ENCODE data around the gene SDHAF2.
A peak's percentile ranks its signal among the peaks of the same experiment; 100 is the strongest.
"Not testable (repeated sequence)": the region's sequence is repeated elsewhere in the genome, so short reads cannot be mapped to it uniquely, and the experiment has no call there.

Gene SDHAF2

DNA sequence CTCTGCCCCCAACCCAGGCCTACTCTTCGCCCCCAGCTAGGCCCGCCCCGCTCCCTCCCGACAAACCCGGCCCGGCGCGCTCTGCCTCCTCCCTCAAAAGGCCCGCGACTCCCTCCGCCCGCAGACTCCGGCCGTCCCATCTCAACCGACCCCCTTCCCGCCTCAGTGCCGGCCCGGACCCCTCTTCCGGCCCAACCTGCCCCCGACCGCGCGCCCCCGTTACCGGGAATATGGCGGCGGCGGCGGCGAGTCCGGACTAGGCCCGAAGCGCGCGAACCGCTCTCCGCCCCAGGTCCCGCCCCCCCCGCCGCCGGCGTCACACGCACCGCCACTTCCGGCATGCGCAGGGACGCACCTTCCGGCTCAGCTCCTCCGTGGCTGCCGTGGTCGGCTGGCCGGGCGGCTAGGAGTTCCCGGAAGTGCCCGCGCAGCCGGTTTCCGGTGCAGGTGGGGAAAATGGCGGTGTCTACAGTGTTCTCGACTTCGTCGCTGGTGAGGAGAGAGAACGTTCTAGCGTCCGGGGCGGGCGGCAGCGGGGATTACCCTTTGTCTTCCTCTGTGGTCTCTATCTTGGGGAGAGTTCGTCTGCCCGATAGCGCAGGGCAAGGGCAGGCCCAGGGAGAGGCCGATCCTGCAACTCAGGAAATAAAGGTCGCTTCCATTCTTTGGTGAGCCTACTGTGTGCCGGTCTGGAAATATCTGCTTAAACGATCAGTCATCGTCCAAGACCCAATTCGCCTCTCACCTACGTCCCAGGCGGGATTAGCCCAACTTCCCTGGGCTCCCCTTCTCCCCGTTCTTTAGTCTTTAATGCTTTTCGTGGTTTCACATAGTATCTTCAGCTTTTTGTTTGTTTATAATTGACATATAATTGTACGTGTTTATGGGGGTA, at the start of gene SDHAF2, which contains the start of gene CPSF7:
SDHAF2 (plus strand) TSS at position 434 of the 892 bp plus-strand sequence; CDS start at position 457, 23 bp downstream.
CPSF7 (minus strand) TSS at position 285 of the 892 bp plus-strand sequence. CDS start 740 bp downstream, outside the sequence.
- peak; percentile 99 for DNase-seq

DNA sequence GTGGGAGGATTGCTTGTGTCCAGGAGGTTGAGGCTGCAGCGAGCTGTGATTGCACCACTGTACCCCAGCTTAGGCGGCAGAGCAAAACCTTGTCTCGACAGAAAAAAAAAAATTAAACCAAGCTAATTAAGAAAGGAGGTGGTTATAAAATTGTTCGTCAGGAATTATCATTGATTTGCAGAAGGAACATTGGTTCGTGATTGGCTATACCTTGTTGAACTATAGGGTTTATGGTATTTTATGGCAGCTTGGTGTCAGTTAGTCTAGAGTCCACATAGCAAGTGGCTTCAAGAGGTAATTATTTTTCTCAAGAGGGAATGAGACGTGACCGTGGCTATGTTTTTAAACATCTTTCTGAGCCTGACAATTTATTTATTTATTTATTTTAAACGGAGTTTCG, 49.0 kb upstream of the SDHAF2 start:
- no peak for DNase-seq

DNA sequence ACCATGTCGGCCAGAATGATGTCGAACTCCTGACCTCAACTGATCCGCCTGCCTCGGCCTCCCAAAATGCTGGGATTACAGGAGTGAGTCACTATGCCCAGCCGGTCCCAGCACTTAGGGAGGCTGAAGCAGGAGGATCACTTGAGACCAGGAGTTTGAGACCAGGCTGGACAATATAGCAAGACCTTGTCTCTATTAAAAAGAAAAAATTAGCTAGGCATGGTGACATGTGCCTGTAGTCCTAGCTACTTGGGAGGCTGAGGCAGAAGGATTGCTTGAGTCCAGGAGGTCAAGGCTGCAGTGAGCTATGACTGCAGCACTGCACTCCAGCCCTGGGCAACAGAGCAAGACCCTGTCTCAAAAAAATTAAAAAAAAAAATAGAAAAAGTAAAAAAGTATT, 46.1 kb upstream of the SDHAF2 start:
- DNase-seq = not testable (repeated sequence)

DNA sequence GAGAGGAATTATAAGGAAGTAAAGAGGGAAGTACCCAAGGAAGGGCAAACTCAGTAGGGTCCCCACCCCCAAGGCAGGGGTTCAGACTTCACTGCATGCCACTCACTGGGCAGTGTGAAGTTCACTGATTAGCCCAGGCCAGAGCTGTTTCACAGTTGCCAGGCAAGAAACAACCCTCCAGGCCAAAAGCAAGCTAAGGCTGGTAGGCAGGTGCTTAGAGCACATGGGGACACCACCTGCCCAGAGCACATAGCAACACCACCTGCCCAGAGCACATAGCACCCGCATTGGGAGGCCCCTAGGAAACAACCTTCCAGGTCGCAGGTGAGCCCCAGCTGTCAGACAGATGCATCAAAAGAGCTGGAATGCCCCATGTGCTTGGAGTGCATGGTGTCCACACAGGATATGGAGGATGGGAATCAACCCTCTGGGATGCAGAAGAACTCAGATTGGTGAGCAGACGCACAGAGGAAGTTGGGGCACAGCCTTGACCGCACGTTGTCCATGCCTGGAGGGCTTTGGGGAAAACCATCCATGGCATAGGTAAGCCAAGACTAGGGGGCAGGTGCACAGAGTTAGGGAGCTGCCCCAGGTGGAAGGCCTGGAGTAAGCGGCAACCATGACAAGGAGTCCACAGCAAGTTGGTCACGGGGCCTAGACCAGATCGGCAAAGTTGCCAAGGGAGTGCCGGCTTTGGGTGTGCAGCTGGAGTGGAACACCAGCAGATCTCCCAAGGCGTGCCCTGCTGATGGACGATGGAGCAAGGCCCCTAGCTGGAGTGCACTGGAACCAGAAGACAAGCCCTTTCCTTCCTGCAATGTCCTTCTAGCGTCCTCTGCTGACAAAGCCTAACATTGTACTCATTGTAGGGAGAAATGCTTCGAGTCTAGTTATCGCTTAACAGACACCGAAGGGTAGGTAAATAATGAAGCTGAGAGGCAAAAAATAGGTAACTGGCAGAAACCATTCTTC, 45.4 kb upstream of the SDHAF2 start:
- no peak for DNase-seq

DNA sequence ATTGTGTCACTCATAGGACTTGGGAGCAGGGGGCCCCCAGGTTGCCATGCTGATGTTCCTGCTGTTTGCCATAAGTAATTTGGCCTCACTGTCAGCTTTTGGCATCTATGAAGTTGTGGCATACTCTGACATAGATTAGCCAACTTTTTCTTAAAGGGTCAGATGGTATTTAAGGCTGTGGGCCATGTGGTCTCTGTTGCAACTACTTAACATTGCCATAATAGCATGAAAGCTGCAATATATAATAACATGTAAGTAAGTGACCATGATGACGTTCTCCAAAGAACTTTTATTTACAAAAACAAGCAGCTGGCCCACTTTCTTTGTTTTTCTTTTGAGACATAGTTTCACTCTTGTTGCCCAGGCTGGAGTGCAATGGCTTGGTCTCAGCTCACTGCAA, 39.8 kb upstream of the SDHAF2 start:
- DNase-seq = no peak

DNA sequence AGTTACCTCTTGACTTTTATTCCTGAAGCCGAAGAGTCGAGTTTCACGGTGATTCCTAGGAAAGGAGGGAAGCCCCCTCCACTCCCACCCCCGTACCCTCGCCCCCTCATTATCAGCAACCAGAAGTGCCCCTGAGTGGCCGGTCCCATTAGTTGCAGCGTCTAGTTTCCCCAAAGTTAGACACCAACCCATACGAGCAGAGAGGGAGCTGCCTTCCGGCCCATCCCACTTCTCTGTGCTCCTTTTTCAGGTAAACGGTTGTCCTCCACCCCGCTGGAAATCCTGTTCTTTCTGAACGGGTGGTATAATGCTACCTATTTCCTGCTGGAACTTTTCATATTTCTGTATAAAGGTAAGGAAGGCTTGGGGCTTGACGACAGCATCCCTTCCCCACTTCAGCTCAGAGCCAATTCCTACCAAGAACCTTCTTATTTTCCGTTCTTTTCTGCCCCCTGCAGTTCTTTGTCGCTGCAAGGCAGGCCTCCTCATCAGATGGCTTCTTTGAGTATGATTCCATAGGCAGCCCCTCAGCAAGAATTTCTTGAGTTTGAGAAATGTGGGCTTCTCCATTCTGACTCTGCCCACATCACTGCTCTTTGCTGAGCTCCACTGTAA, 36.8 kb upstream of the SDHAF2 start:
- DNase-seq = no peak

DNA sequence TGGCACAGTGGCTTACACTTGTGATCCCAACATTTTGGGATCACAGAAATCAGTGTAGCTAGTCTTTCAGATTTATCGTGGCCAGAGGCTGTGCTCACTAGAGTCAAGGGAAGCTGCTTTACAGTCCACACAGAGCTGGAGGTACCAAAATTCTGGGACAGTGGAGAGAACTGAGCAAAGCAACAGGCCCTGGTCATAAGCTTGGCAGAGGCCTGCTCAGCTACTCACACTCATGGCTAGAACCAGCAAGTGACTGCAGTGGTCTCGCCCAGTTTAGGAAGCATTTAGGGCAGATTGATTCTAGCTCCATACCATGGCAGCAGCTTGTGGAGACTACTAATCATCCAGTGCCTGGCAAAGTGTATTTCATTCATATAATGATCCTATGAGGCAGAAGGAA, 28.8 kb upstream of the SDHAF2 start:
- DNase-seq = no peak

DNA sequence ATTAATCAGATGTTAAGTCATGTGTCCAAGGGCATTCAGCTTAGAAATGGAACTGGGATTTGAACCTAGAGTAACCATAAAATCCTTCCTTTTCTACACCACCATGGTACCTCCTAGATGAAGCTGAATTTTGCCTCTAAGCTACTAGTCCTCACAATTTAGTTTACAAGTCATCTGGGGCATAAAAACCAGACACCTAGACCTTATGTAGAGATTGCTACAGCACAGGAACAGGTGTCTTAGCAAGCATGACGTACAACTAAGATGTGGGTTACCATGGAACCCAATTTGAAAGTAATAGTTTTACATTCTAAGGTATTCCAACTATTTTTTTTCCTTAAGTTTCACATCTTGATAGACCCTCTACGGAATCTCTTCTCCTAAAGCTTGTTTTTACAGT, 28.4 kb upstream of the SDHAF2 start:
- no peak for DNase-seq

DNA sequence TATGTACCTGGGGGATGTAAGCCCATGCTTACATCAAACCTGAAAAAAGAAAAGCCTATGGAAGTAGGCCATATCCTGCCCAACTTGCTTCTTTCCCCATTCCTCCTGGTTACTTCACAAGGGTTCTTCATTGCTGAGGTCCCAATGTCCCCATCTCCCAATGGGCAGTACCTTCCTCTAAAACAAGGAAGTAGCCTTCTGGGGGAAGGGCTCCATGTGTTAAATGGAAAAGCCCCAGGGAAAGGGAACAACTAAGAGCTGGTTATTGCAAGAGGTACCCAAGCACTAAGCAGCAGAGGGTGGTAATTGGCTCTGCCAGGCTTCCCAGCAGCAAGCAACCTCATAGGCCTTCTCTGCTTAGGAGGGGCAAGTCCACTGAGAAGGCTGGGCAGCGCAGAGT, 26.3 kb upstream of the SDHAF2 start:
- DNase-seq = no peak

DNA sequence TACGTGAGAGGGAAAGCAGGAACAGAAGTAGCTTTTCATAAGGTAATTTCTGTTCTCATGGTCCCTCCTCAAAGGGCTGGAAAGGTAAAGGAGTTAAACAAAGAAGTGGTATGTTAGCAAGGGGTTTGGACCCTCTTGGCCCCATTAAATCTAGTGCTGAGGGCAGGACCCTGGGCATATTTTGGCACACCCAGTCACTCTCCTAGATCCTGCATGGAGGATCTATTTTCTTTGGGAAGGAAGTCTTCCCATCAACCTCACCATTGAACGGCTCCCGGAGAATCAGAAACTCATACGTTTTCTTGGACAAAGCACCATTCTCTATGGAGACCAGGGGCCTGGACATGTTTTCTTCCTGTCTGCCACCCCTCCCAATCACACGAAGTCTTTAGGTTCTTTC, 25.8 kb upstream of the SDHAF2 start:
- DNase-seq = no peak

DNA sequence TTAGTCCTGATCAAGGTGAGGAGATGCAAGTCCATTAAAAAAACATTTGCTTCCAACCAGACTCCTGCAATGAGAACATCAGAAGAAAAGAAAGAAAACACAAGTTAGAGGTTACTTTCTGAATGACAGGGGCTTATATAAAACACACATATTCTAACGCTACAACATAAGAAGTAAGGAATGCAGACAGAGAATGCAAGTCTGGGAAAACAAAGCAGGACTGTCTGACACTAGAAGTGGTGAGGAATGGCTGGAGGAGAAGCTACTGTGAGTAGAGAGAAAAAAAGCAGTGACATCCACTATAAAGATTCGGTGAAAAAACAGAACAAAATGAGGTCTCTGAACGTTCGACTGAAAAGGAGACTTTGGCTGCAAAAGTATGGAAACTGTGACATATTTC, 25.3 kb upstream of the SDHAF2 start:
- DNase-seq = no peak

DNA sequence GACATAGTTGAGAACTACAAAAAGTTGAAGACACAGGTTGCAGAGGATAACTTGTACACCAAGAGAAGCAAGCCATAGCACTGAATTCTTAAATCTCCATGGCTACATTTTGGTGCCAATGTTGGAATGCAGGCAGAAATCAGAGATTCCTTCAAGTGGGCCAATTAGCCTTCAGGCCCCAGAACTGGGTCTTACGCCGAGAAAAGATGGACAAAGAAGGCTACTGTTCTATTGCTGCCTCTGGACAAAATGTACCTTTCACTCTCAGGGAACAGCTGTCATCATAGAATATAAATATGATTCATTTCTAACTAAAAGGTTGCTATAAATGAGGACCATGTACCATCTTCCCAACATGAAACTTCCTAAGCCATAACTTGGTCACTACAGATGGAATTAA, 23.9 kb upstream of the SDHAF2 start:
- DNase-seq = no peak

DNA sequence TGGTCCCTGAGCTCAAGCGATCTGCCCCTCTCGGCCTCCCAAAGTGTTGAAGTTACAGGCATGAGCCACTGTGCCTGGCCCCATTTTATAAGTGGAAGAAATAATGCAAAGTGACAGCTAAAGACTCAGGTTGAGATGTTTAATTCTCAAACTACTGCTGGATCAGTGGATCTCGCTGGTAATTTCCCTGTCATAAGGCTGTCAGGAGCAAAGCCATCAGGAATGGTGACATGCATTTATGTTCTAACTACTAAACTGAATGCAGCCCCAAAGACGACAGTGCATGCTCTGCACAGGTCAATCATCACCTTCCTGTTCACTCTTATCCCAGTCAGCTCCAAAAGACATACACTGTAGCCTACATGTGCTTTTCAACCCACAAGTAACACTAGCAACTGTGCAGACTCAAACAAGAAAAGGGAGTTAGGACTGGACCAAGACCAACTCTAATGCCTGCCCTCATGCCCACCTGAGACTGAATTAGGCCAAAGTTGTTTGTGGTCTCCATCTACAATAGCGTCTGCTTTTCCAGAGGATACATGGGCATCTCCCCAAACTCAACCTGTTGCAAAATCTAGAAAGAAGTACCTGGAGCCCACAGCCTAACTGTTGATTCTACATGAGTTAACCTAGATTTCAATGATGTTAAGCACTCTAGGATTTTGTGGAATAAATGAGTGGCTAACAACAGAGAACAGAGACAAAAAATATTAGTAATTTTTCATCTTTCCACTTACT, 22.8 kb upstream of the SDHAF2 start:
- no peak for DNase-seq

DNA sequence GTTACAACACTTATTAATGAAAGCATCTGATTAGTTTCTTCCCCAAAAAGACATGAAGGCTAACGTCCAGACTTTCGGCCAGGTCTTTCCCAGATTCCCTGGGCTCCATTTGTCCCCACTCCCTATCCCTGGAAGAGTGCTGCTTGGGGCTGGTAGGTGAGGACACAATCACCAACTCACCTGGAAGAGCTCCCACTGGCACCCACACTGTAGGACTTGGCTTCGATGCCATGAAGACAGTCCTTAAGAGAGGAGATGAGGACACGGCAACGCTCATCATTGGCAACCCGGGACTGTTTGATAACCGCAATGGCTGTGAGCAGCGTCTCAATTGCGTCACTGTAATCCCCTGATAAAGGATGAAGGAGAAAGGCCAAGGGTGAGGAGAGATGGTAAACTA, 18.3 kb upstream of the SDHAF2 start:
- DNase-seq = no peak

DNA sequence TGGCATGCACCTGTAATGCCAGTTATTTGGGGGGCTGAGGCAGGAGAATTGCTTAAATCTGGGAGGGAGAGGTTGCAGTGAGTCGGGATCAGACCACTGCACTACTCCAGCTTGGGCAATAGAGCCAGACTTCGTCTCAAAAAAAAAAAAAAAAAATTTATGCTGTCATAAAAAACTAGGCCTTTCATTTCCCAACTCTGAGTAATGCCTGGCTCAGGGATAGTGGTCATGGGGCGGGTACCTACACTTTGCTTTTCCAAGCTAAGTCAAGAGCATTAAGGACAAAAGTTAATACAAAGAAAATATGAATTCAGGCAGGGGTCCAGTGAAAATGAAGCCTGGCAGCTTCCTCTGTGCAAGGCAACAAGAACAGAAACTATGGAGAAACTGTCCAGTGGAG, 16.4 kb upstream of the SDHAF2 start:
- DNase-seq = no peak

DNA sequence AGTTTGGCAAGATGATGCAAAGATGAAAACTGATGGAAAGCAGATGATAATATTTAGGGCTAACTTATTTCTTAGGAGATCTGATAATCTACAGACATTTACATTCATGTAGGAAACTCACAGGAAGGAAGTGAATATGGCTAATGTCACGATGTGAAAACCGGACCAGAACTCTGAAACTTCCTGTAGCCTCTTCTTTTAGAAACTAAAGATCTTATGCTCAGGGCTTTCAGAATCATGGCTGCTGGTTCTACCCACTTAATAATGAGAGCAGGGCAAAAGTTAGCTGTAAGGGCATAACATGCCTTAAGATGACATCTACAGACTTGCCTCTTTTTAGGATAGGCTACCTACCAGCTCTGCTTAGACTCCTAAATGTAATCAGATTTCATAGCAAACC, 15.4 kb upstream of the SDHAF2 start:
- no peak for DNase-seq

DNA sequence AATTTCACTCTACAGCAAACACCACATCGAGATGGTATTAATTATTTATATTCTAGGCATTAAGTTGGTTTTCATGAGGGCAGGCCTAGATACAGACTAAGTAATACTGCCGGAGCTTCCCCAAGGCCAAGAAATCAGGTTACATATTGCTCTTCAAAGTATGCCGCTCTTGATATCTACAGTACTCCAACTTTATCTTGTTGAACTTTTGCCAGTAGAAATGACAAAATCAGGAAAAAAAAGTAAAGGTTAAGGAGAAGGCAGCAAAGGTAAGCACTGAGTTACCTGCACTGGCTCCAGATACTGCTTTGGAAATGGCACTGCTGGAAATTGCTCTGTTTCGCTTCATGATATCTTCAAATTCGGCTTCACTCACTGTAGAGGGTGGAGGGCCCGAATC, 14.5 kb upstream of the SDHAF2 start:
- DNase-seq = no peak

DNA sequence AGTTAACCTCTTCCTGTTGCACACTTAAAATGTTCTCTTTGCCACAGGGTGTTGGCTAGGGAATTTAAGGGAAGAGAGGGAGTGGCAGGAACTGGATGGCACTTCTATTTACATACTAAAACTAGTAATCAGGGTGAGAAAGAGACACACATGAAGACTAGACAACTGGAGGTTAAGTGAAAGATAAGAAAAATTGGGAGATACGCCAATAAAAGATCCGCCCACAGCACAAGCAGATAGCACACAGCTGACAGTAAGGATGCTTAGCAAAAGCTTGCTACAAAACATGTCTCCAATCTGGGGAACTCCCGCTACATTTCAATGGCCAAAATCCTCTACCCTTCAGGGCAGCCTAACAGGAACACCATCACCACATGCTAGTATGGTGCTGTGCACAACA, 13.0 kb upstream of the SDHAF2 start:
- no peak for DNase-seq

DNA sequence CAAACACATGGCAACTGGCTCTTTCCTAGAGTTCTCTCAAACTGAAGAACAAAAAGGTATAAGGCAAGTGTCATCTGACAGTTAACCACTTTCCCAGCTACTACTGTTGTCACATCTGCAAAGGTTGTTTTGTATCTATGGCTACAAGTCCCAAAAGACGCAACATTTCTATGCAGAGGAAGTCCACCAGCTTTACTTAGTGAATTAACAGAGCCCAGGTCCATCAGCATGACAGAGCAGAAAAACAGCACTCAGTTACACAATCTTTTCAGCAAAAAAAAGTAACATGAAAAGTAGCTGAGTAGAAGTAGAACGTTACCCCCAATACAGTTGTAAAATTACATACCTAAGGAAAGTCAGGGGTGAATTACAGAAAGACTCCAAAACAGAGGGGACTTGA, 12.3 kb upstream of the SDHAF2 start:
- DNase-seq = no peak

DNA sequence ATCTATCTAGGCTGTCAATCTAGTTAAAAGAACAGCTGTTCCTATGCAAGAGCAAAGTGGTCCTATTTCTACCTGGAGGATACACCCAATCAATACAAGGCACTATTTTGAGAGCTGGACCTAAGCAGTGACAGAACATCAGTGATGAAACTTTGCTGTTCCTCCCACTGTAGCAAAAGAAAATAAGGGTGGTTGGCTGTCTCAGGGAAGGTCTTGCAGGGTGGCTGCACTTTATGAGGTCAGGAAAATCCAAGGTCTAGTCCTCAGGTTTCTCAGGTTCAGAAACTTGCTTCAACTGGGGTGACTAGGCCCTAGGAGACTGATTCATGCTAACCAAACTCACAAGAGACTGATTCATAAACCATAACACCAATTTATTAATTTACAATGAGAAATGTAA, 11.8 kb upstream of the SDHAF2 start:
- no peak for DNase-seq

DNA sequence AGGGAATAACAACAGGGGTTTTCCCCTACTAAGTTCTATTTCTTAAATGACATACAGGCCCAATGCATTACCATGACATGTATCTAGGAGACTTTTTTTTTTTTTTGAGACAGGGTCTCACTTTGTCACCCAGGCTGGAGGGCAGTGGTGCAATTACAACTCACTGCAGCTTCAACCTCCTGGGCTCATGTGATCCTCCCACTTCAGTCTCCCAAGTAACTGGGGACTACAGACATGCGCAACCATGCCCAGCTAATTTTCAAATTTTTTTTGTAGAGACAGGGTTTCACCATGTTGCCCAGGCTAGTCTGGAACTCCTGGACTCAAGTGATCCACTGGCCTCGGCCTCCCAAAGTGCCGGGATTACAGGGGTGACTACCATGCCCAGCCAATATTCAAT, 7.7 kb upstream of the SDHAF2 start:
- DNase-seq = no peak

DNA sequence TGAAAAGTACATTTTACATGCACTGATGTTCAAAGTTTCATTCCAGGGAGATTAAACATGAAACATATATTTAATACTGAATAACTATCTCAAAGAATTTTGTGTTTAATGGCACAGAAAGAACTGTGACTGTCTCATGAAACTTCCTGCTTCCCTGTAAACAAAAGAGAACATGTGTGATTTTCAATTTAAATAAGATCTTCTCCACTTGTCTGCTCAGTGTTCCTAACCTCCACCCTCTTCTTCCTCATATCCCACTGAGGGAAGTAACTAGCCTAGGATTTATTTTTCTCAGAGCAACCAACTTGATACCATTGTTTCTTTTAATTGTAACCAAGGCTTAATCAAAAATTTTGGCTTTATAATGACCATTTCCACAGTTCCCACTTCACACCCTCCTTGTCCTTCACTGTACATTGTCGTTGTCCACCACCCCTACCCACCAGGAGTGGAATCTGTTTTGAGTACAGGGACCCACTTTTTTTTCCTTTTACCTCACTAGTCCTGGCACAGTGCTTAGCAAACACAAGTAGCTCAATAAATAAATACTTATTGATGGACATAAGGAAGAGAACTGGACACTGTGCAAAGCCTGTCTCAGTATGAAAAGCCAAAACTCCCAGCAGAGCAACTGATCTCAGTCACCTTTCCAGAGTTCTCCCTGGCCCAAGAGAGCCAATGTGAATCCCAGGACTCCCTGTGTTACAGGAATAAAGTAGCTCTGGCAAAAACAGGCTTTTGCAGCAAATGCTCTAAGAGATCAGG, 4.4 kb upstream of the SDHAF2 start:
- no peak for DNase-seq
